ENCODE results near the gene NTNG1. TPM values are rescaled to one million over a fixed set of nuclear protein-coding genes. Genes with fewer than 3 reads are reported as not detected.
A peak's percentile ranks its signal among the peaks of the same experiment; 100 is the strongest.

Gene NTNG1
- total RNA-seq, 1 experiment from 2014 or later: 1.5 TPM

DNA sequence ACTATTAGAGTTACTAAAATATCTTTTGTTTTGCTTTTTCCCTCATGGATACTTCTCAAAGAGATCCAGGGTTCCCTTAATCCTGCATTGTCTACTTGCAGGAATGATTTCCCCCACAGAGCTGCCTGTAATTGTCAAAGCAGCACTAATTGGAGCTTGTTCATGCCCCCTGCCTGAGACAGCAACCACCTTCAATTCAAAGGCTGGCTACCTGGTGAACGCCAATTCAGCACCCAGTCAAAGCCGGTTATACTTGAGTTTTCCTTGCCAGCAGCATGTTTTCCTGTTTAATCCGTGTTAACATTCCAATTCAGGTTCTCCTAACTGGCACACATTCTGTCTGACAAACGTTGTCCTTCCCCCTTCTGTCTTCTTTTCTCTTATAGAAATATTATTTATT lies 382.9 kb downstream of the NTNG1 start:
- no peak overlapping the region for H2BK12ac ChIP-seq (ENCODE audit: insufficient read length, low read depth, low read length)
- TF ChIP-seq, protein P1, sequence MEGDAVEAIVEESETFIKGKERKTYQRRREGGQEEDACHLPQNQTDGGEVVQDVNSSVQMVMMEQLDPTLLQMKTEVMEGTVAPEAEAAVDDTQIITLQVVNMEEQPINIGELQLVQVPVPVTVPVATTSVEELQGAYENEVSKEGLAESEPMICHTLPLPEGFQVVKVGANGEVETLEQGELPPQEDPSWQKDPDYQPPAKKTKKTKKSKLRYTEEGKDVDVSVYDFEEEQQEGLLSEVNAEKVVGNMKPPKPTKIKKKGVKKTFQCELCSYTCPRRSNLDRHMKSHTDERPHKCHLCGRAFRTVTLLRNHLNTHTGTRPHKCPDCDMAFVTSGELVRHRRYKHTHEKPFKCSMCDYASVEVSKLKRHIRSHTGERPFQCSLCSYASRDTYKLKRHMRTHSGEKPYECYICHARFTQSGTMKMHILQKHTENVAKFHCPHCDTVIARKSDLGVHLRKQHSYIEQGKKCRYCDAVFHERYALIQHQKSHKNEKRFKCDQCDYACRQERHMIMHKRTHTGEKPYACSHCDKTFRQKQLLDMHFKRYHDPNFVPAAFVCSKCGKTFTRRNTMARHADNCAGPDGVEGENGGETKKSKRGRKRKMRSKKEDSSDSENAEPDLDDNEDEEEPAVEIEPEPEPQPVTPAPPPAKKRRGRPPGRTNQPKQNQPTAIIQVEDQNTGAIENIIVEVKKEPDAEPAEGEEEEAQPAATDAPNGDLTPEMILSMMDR (conservative IDR thresholded peaks at IDR 0.05): no peak
- no peak overlapping the region for H4K91ac ChIP-seq (ENCODE audit: insufficient read length, low read depth, low read length)
- no peak overlapping the region for H2BK120ac ChIP-seq (ENCODE audit: low read depth, low read length, poor library complexity, severe bottlenecking)
- H2AK5ac ChIP-seq (ENCODE audit: insufficient read length, low read length): no peak overlapping the region
- H3K4me1 Mint-ChIP-seq: peaks cover 31 to 41% of the 10 kb centered on the region in 2 experiments
- H3K79me2 ChIP-seq (ENCODE audit: insufficient read depth, low read length): no peaks in the 10 kb centered on the region
- H2AFZ ChIP-seq (ENCODE audit: low read length): no peak overlapping the region
- H3K9me3 Mint-ChIP-seq: peaks cover 0 to 3% of the 10 kb centered on the region in 2 experiments; a peak in 2 of 5 replicates
- H3K4ac ChIP-seq (ENCODE audit: low read depth, low read length): no peak overlapping the region
- H4K5ac ChIP-seq (ENCODE audit: insufficient read length, low read depth, low read length): no peak overlapping the region
- no peak overlapping the region for H3K23ac ChIP-seq (ENCODE audit: insufficient read length, low read depth, low read length)
- H3K18ac ChIP-seq (ENCODE audit: insufficient read length, low read depth, low read length): no peak overlapping the region
- H3K56ac ChIP-seq (ENCODE audit: insufficient read length, low read depth, low read length): no peak overlapping the region
- DNase-seq: no peak
- H3K27me3 ChIP-seq (ENCODE audit: insufficient read depth, low read length): no peaks in the 10 kb centered on the region
- no peak overlapping the region for H3K14ac ChIP-seq (ENCODE audit: insufficient read depth, low read length)
- H2BK5ac ChIP-seq (ENCODE audit: insufficient read length, low read length): no peak overlapping the region
- no peaks in the 10 kb centered on the region for H3K79me1 ChIP-seq (ENCODE audit: insufficient read depth, low read depth, low read length, poor library complexity, severe bottlenecking)
- no peaks in the 10 kb centered on the region for H3K4me1 ChIP-seq (ENCODE audit: insufficient read depth, low read length)
- no peaks in the 10 kb centered on the region for H3K36me3 Mint-ChIP-seq (ENCODE audit: insufficient read depth in 1 of 3, low read depth in 3 of 3)
- no CpG with 5 or more reads among the region's 4 CpGs for WGBS (ENCODE audit: extremely low coverage, insufficient read length, low lambda C conversion rate)
- H4K8ac ChIP-seq (replicated peaks; ENCODE audit: insufficient read length, low read depth, low read length): no peak overlapping the region
- no peak overlapping the region for H3K4me2 ChIP-seq (ENCODE audit: insufficient read depth, insufficient read length, low read length)
- no peaks in the 10 kb centered on the region for H3K23me2 ChIP-seq (ENCODE audit: insufficient read length, low read depth, low read length, poor library complexity, severe bottlenecking)
- no peak overlapping the region for H3K27ac ChIP-seq (ENCODE audit: insufficient read length, low read depth, low read length)
- H2BK15ac ChIP-seq (ENCODE audit: low read depth, low read length): no peak overlapping the region
- no peak overlapping the region for H3K9ac ChIP-seq (ENCODE audit: extremely low read depth, insufficient read length, low read length)
- peak overlapping the region in 1 of 2 experiments; percentile 8; a peak in 1 of 5 replicates for H3K4me3 Mint-ChIP-seq
- peak overlapping the region in 1 of 3 experiments; percentile 24; a peak in 2 of 7 replicates for H3K27ac Mint-ChIP-seq
- no peak overlapping the region for H2BK20ac ChIP-seq (ENCODE audit: low read depth, low read length, poor library complexity, severe bottlenecking)
- H3T11ph ChIP-seq (ENCODE audit: low read length): no peak overlapping the region
- no peaks in the 10 kb centered on the region for H4K20me1 ChIP-seq (ENCODE audit: control insufficient read depth, insufficient read depth, insufficient read length)
- no peaks in the 10 kb centered on the region for H3K27me3 Mint-ChIP-seq (ENCODE audit: low read depth)
- H3K9me3 ChIP-seq (ENCODE audit: control insufficient read depth, low read depth, low read length): no peaks in the 10 kb centered on the region
